Adrenal gland (tissue), 12 donors: ENCODE results near the gene FBXO40. TPM values are rescaled to one million over a fixed set of nuclear protein-coding genes. Genes with fewer than 3 reads are reported as not detected.

Source experiments
- DNase-seq, 7 donors: peaks; one replicate each; pipeline ENCODE4 v3.0.0-alpha.2; 2019 to 2020
- H3K27ac ChIP-seq, 5 donors: fragments of 200-600 bp; sonication (generic) in 4 of 5; 1 replicate in 3 of 5; 2 replicates in 2 of 5; pipeline versions ENCODE4 v1.5.1 to v1.8.0; 2016 to 2020; ENCODE audit warnings: mild to moderate bottlenecking in 1 of 5
- H3K27me3 ChIP-seq: fragments of 200-600 bp; 2 replicates; pipeline ENCODE4 v1.8.0; 2021
- H3K36me3 ChIP-seq, 2 donors: fragments of 200-600 bp; replicated peaks in 1 of 2; 1 replicate in 1 of 2; 2 replicates in 1 of 2; pipeline versions ENCODE4 v1.5.1 to v1.8.0; 2018 to 2022
- H3K4me1 ChIP-seq, 2 donors: fragments of 200-600 bp; replicated peaks in 1 of 2; 1 replicate in 1 of 2; 2 replicates in 1 of 2; pipeline versions ENCODE4 v1.5.1 to v1.8.0; 2018 to 2021
- H3K4me3 ChIP-seq, 4 donors: fragments of 200-600 bp; sonication (generic) in 3 of 4; one replicate each; pipeline ENCODE4 v1.5.1; 2016 to 2018
- H3K9me3 ChIP-seq, 3 donors: fragments of 200-600 bp; sonication (generic) in 1 of 3; replicated peaks in 1 of 3; 1 replicate in 2 of 3; 2 replicates in 1 of 3; pipeline versions ENCODE4 v1.5.1 to v1.8.0; 2016 to 2021
- POLR2A ChIP-seq, 2 donors: fragments of 450-650 bp; IDR thresholded peaks; one replicate each; pipeline ENCODE4 v1.6.1; 2017; ENCODE audit warnings: antibody characterized with exemption in 2 of 2, mild to moderate bottlenecking in 2 of 2, moderate library complexity in 1 of 2
- WGBS, 4 donors: extraction: QIAGEN DNeasy Blood & Tissue Kit in 2 of 4; methylation state at CpG; one replicate each; pipeline versions ENCODE4 v1.1.5 to v1.1.7; 2013 to 2017; 5-methylcytosine and 5-hydroxymethylcytosine counted together
- intact Hi-C, 2 donors: fragments of 100-400 bp; cut with DNase I; formaldehyde crosslinking; loops; one replicate each; pipeline versions ENCODE4 v1.14.1 to v1.15.0; 2022 to 2023
- polyA plus RNA-seq, 3 donors: library from polyadenylated mRNA; stranded (reverse); fragments of 200-250 nt in 2 of 3; fragments of 350-450 nt in 1 of 3; fragmentation: Illumina TruSeq in 1 of 3; extraction: RNeasy Lipid Tissue Mini Kit (QIAGEN cat#74804) in 1 of 3; gene quantifications; one replicate each; pipeline ENCODE4 v1.2.3, GENCODE V29; 2013 to 2014
- total RNA-seq, 9 donors: library from RNA; depleted of rRNA in 4 of 9; stranded (reverse); fragments of >200 nt in 4 of 9; fragments of 120-200 nt in 1 of 9; fragmentation: NEBNext Ultra II Directional in 1 of 9; extraction: Animal tissue kit (Norgen Biotek cat#: 25700) in 1 of 9; gene quantifications; one replicate each; pipeline versions ENCODE4 v1.1.0 to v1.2.4, GENCODE V29; 2013 to 2023
- TF ChIP-seq, protein P1 (sequence below), 6 experiments: fragments of 450-650 bp in 4 of 6; fragments of 200-600 bp in 2 of 6; sonication (generic) in 1 of 6; IDR thresholded peaks; 1 replicate in 5 of 6; 2 replicates in 1 of 6; pipeline versions ENCODE4 v1.5.1 to v1.8.0; 2016 to 2021; ENCODE audit warnings: antibody characterized with exemption in 6 of 6, mild to moderate bottlenecking in 2 of 6, moderate library complexity in 1 of 6
- donor health status: healthy with polysubstance abuse.
- donor health status: Bipolar disorder and iron deficiency.
- donor health status: DM: yes; HTN: yes; CAD: no.
- donor health status: DM: no; HTN: no; CAD: no.
- donor health status: DM: no; HTN: no; CAD: no.
- donor health status: DM: yes; HTN: yes; CAD: no.

Gene FBXO40
- total and polyA plus RNA-seq, 12 donors: under 0.01 to 1.00 (median 0.09) TPM; not detected in 5

DNA sequence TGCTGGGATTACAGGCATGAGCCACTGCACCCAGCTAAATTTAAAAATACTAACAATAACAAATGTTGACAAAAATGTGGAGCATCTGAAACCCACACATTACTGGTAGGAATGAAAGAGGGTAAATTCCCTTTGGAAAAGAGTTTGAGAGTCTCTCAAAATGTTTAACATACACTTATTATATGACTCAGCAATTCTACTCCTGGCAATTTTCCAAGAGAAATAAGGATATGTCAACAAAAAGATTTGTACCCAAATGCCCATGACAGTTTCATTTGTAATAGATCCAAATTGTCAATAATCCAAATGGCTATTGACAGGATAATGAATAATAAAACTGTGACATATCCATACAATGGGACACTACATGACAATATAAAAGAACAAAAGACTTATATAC is 58.5 kb downstream of the FBXO40 start:
- Histone ChIP-seq H3K27ac (no peak overlapping the region), H3K9me3 (no peaks in the 10 kb centered on the region), H3K36me3 (no peaks in the 10 kb centered on the region), H3K4me3 (no peak overlapping the region), H3K27me3 (no peaks in the 10 kb centered on the region), H3K4me1 (peaks cover 17 to 21% of the 10 kb centered on the region in 2 donors)
- intact Hi-C loops: no loop called here
- TF ChIP-seq, protein P1, sequence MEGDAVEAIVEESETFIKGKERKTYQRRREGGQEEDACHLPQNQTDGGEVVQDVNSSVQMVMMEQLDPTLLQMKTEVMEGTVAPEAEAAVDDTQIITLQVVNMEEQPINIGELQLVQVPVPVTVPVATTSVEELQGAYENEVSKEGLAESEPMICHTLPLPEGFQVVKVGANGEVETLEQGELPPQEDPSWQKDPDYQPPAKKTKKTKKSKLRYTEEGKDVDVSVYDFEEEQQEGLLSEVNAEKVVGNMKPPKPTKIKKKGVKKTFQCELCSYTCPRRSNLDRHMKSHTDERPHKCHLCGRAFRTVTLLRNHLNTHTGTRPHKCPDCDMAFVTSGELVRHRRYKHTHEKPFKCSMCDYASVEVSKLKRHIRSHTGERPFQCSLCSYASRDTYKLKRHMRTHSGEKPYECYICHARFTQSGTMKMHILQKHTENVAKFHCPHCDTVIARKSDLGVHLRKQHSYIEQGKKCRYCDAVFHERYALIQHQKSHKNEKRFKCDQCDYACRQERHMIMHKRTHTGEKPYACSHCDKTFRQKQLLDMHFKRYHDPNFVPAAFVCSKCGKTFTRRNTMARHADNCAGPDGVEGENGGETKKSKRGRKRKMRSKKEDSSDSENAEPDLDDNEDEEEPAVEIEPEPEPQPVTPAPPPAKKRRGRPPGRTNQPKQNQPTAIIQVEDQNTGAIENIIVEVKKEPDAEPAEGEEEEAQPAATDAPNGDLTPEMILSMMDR (IDR thresholded peaks at IDR 0.05): no peak
- no peak for TF ChIP-seq POLR2A (IDR thresholded peaks at IDR 0.05)
- no peak for DNase-seq

DNA sequence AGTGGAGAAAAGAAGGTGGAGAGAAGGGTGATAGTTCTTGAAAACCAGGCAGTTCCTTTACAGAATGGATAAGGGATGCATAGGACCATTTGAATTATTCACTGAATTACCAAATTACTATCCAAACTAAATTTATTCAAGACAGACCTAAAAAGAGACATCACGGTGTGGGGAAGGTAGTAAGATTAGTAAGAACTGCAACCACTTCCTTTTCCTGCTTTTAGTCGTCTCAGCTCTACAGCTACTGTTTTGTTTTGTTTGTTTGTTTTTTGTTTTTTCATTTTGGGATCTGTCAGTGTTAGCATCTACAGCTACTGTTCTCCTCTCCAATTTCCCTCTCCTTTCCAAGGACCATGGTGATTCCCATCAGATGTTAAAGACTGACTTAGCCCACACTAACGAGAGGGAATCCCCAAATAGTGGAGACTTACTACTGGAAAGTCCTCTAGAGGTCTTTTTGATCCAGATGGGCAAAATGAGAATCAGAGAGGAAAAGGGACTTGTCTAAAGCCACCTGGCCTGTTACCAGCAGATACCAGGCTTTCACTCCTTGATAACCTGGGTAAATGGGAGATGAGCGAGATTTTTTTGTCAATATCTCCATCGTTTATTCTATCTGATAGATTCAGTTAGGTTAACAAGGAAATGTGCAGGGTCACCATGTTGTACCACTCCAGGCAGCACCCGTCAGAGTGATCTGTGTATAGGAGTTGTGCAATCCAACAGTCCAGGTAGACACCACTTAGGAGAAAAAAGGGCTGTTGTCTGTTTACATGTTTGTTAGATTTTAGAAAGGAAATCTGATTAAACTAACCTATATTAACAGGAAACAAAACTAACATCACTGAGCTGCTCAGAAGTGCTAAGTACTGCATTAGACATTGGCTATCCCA is 61.6 kb downstream of the FBXO40 start:
- TF ChIP-seq, protein P1 (IDR thresholded peaks at IDR 0.05): no peak
- no peak for TF ChIP-seq POLR2A (IDR thresholded peaks at IDR 0.05)
- peaks cover 0 to 6% of the 10 kb centered on the region in 2 donors for H3K4me1 ChIP-seq
- no peaks in the 10 kb centered on the region for H3K9me3 ChIP-seq
- DNase-seq: no peak
- no peak overlapping the region for H3K27ac ChIP-seq
- intact Hi-C loops: no loop called here
- no peaks in the 10 kb centered on the region for H3K36me3 ChIP-seq
- no peak overlapping the region for H3K4me3 ChIP-seq
- no peaks in the 10 kb centered on the region for H3K27me3 ChIP-seq
- WGBS, 4 donors: 76 to 81% (median 80%) methylated on average over 6 of the region's 6 CpGs

DNA sequence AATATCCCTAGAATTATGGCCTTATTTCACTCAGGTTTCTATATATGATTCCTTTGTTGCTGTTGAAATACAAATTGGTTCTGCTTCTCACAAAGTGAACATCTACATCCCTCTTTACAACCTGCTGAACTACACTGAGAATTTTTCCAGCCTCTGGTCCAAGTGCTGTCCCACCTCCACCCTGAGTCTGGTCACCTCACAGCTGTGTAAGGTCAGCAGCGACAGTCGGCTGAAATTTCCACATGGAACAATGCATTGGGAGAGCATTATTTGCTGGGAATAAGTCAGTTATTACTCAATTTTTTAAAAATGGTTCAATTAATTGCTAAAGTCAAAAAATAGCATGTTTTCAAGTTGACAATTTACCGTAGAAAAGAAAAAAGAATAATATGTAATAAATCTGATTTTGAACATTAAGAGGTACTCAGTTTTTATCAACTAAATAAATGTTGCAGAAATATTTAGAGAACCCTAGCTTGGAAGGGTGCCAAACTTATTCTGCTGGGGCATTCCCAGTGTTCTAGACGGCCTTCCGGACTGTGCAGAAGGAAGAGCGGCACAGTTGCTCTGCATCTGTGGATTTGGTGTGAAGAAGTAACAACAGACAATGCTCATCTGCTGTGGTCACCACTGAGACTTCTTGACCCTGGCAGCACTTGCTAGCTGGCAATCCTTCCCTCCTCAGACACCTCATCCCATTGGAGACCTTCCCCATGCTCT is 65.7 kb downstream of the FBXO40 start:
- Histone ChIP-seq H3K4me1 (peaks cover 0 to 6% of the 10 kb centered on the region in 2 donors), H3K4me3 (peak overlapping the region in 1 of 4 donors; percentile 8), H3K27me3 (no peaks in the 10 kb centered on the region), H3K9me3 (no peaks in the 10 kb centered on the region), H3K27ac (no peak overlapping the region), H3K36me3 (peaks cover 0 to 12% of the 10 kb centered on the region in 2 donors)
- 61 to 76% (median 70%) methylated on average over 6 of the region's 6 CpGs for WGBS, 4 donors
- no peak for DNase-seq
- intact Hi-C loops: no loop called here
- TF ChIP-seq, protein P1 (IDR thresholded peaks at IDR 0.05): no peak
- TF ChIP-seq POLR2A (IDR thresholded peaks at IDR 0.05): no peak

DNA sequence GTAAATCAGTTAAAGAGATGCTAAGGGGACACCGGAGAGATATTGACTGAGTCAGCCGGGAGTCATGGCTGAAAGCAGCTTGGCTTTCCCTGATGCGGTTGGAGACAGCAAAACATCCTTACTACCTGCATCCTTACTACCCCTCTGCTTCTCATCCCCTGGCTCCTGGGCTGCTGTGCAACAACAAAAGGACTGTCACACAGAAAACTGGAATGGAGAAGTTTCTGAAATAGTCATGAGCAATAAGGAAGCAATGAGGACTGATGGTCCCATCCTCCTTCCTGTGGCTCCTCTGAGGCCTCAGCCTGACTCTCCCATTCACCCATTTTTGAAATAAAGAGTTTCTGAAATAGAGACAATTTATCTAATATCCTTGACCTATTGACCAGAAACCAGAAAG is 66.4 kb downstream of the FBXO40 start:
- H3K4me1 ChIP-seq: peaks cover 0 to 6% of the 10 kb centered on the region in 2 donors

More for the DNA sequence above, 66.4 kb downstream of the FBXO40 start:
- Histone ChIP-seq H3K9me3 (no peaks in the 10 kb centered on the region), H3K4me3 (peak overlapping the region in 1 of 4 donors; percentile 8), H3K36me3 (peaks cover 0 to 20% of the 10 kb centered on the region in 2 donors), H3K27me3 (no peaks in the 10 kb centered on the region), H3K27ac (peak overlapping the region in 2 of 5 donors; percentile 69 to 86)
- no peak for TF ChIP-seq POLR2A (IDR thresholded peaks at IDR 0.05)
- TF ChIP-seq, protein P1 (IDR thresholded peaks at IDR 0.05): no peak
- DNase-seq: no peak
- intact Hi-C loops: no loop called here
- WGBS, 4 donors: 84 to 94% (median 91%) methylated on average over 3 of the region's 3 CpGs
